HepG2 (cell line): ENCODE measurements around the gene MED20. TPM values are rescaled to one million over a fixed set of nuclear protein-coding genes. Genes with fewer than 3 reads are reported as not detected.

Experiments used
- BRD4 ChIP-seq: sonication (generic); formaldehyde crosslinking; IDR thresholded peaks from 2 replicates; pipeline ENCODE4 v1.4.0; 2020; ENCODE audit warnings: missing genetic modification reagents
- MIXL1 ChIP-seq: IDR thresholded peaks from 2 replicates; pipeline ENCODE4 v1.6.1; 2016
- NFYB ChIP-seq: sonication (generic); formaldehyde crosslinking; IDR thresholded peaks from 2 replicates; pipeline ENCODE4 v1.4.0; 2020; ENCODE audit warnings: missing genetic modification reagents
- PHF20 ChIP-seq: sonication (generic); formaldehyde crosslinking; IDR thresholded peaks from 2 replicates; pipeline ENCODE4 v1.5.0; 2020; ENCODE audit warnings: mild to moderate bottlenecking, missing genetic modification reagents
- PHF8 ChIP-seq: sonication (generic); formaldehyde crosslinking; IDR thresholded peaks from 2 replicates; pipeline ENCODE4 v1.5.0; 2020; ENCODE audit warnings: missing genetic modification reagents
- PITX1 ChIP-seq: sonication (generic); formaldehyde crosslinking; IDR thresholded peaks from 2 replicates; pipeline ENCODE4 v1.5.1; 2020; ENCODE audit warnings: mild to moderate bottlenecking, missing genetic modification reagents
- PRMT3 ChIP-seq: sonication (generic); formaldehyde crosslinking; IDR thresholded peaks from 2 replicates; pipeline ENCODE4 v1.8.1; 2022; ENCODE audit warnings: low read depth, mild to moderate bottlenecking, moderate library complexity, missing genetic modification reagents, borderline replicate concordance
- SP140L ChIP-seq: sonication (generic); formaldehyde crosslinking; IDR thresholded peaks from 2 replicates; pipeline ENCODE4 v1.4.0; 2020; ENCODE audit warnings: missing genetic modification reagents, borderline replicate concordance
- ZFY ChIP-seq: sonication (generic); formaldehyde crosslinking; IDR thresholded peaks from 2 replicates; pipeline ENCODE4 v1.4.0; 2020; ENCODE audit warnings: missing genetic modification reagents
- ZNF780A ChIP-seq: sonication (generic); formaldehyde crosslinking; IDR thresholded peaks from 2 replicates; pipeline ENCODE4 v1.8.0; 2022; ENCODE audit warnings: mild to moderate bottlenecking, missing genetic modification reagents, moderate library complexity
- ZNF841 ChIP-seq: sonication (generic); formaldehyde crosslinking; IDR thresholded peaks from 2 replicates; pipeline ENCODE4 v1.8.1; 2023; ENCODE audit warnings: missing genetic modification reagents, borderline replicate concordance
- polyA plus RNA-seq, 8 experiments: library from polyadenylated mRNA; depleted of rRNA in 3 of 8; stranded (reverse) in 7 of 8; unstranded in 1 of 8; fragments of >200 nt; fragmentation: Illumina TruSeq in 4 of 8; extraction: Trizol in 4 of 8; gene quantifications; 2 replicates each; pipeline versions ENCODE4 v1.2.1 to v1.2.3, GENCODE V29; 2011 to 2016; ENCODE audit warnings: low read depth in 4 of 8, missing spikeins in 1 of 8, mixed read lengths in 1 of 8; ENCODE audit not compliant: insufficient read depth in 1 of 8
- total RNA-seq, 5 experiments: library from RNA; depleted of rRNA; stranded (reverse); fragments of >200 nt; fragmentation: Illumina TruSeq; extraction: Trizol; gene quantifications; 2 replicates each; pipeline ENCODE4 v1.2.3, GENCODE V29; 2016; ENCODE audit warnings: low read depth in 1 of 5
- TF ChIP-seq, protein P1 (sequence below): sonication (generic); formaldehyde crosslinking; IDR thresholded peaks from 2 replicates; pipeline ENCODE4 v1.4.0; 2020; ENCODE audit warnings: mild to moderate bottlenecking, missing genetic modification reagents
- TF ChIP-seq, protein P2 (sequence below): sonication (generic); formaldehyde crosslinking; IDR thresholded peaks from 2 replicates; pipeline ENCODE4 v1.5.0; 2020; ENCODE audit warnings: missing genetic modification reagents
- TF ChIP-seq, protein P3 (sequence below): sonication (generic); formaldehyde crosslinking; IDR thresholded peaks from 2 replicates; pipeline ENCODE4 v1.4.0; 2020; ENCODE audit warnings: missing genetic modification reagents
- TF ChIP-seq, protein P4 (sequence below): sonication (generic); formaldehyde crosslinking; IDR thresholded peaks from 2 replicates; pipeline ENCODE4 v1.5.1; 2020; ENCODE audit warnings: mild to moderate bottlenecking, missing genetic modification reagents, moderate library complexity
- TF ChIP-seq, protein P5 (sequence below): sonication (generic); formaldehyde crosslinking; IDR thresholded peaks from 2 replicates; pipeline ENCODE4 v1.4.0; 2020; ENCODE audit warnings: mild to moderate bottlenecking, low read depth, missing genetic modification reagents

The MED20 gene
- total and polyA plus RNA-seq, 2 of the 13 experiments (the other 11 are each of a cell fraction or from before 2014, with no cell fraction given) = 28.1 to 41.1 TPM

DNA sequence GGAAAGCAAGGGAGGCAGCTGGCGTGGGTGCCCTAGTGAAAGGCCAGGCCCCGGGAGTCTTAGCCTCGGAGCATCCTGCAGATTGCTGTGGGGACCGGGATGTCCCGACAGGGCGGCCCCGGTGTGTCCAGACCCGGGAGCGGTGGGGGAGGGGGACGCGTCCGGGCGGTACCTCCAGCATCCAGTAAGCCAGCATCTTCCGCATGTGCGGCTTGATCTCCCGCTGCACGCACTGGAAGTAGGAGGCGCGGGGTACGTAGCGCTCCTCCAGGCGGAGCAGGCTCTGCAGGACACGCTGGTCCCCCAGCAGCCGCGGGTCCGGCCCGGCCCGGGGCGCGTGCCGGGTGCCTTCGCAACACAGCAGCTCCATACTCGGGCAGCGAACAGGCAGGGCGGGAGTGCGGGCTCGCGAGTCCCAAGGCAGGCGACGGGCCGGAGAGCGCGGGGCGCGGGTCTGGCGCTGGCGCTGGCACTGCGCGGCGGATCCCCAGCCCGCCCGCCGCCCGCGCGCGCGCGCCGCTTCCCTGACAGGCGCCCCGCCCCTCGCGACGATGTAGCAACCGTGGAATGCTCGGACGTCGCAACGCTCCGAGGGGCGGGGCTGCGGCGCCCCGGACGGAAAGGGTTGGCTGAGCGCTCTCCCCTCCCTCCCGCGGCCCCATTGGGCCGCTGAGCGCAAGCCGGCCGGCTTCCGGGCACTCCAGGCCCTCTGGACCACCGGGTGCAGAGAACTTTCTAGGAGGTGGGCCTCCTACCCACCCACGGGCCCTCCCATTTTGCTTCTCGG, 20.5 kb upstream of the MED20 start, which contains the start of gene CCND3 (continued):
- TF ChIP-seq, protein P1, sequence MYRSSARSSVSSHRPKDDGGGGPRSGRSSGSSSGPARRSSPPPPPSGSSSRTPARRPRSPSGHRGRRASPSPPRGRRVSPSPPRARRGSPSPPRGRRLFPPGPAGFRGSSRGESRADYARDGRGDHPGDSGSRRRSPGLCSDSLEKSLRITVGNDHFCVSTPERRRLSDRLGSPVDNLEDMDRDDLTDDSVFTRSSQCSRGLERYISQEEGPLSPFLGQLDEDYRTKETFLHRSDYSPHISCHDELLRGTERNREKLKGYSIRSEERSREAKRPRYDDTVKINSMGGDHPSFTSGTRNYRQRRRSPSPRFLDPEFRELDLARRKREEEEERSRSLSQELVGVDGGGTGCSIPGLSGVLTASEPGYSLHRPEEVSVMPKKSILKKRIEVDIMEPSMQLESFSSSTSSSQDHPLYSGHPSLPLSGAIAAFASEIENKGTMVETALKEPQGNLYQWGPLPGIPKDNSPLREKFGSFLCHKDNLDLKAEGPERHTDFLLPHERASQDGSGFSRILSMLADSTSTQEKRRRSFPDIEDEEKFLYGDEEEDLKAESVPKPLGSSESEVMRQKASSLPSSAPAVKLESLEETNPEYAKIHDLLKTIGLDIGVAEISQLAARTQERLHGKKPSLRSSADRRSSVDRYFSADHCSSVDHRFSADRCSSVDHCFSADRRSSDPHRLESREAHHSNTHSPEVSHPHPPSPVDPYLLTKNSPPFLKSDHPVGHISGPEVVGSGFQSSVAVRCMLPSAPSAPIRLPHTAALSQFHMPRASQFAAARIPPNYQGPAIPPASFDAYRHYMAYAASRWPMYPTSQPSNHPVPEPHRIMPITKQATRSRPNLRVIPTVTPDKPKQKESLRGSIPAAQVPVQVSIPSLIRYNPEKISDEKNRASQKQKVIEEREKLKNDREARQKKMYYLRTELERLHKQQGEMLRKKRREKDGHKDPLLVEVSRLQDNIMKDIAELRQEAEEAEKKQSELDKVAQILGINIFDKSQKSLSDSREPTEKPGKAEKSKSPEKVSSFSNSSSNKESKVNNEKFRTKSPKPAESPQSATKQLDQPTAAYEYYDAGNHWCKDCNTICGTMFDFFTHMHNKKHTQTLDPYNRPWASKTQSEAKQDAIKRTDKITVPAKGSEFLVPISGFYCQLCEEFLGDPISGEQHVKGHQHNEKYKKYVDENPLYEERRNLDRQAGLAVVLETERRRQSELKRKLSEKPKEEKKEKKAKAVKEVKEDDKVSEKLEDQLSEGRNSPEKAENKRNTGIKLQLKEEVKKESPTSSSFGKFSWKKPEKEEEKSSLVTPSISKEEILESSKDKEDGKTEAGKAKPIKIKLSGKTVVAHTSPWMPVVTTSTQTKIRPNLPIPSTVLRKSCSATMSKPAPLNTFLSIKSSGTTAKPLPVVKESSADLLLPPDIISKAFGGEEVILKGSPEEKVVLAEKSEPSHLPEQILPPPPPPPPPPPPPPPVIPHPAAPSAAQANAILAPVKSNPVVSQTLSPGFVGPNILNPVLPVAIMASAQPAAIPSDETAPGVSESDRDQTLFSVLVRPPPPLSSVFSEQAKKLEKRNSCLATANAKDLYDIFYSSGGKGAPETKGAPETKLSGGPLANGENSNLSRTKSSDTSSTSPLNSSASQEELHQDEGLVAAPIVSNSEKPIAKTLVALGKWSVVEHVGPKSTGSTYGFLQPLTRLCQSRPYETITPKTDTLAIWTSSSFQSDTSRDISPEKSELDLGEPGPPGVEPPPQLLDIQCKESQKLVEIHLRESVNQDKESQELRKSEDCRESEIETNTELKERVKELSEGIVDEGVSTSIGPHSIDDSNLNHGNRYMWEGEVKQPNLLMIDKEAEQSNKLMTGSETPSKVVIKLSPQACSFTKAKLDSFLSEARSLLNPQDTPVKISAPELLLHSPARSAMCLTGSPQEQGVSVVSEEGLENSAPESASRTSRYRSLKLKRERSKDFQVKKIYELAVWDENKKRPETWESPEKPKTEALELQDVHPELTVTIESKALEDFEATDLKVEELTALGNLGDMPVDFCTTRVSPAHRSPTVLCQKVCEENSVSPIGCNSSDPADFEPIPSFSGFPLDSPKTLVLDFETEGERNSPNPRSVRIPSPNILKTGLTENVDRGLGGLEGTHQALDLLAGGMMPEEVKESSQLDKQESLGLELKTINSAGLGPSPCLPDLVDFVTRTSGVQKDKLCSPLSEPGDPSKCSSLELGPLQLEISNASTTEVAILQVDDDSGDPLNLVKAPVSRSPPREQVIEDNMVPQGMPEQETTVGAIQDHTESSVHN (CRISPR knock-in tag) = no peak
- peak; percentile 69; the same call in 1 of the 2 replicates for TF ChIP-seq BRD4 (CRISPR knock-in tag)
- TF ChIP-seq NFYB = peak; percentile 71
- peak; percentile 60; the same call in 1 of the 2 replicates for TF ChIP-seq ZNF780A
- TF ChIP-seq, protein P2, sequence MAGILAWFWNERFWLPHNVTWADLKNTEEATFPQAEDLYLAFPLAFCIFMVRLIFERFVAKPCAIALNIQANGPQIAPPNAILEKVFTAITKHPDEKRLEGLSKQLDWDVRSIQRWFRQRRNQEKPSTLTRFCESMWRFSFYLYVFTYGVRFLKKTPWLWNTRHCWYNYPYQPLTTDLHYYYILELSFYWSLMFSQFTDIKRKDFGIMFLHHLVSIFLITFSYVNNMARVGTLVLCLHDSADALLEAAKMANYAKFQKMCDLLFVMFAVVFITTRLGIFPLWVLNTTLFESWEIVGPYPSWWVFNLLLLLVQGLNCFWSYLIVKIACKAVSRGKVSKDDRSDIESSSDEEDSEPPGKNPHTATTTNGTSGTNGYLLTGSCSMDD (CRISPR knock-in tag) = 0 out of 2 replicates have a peak, but pooled peaks have one; percentile 52
- TF ChIP-seq, protein P3, sequence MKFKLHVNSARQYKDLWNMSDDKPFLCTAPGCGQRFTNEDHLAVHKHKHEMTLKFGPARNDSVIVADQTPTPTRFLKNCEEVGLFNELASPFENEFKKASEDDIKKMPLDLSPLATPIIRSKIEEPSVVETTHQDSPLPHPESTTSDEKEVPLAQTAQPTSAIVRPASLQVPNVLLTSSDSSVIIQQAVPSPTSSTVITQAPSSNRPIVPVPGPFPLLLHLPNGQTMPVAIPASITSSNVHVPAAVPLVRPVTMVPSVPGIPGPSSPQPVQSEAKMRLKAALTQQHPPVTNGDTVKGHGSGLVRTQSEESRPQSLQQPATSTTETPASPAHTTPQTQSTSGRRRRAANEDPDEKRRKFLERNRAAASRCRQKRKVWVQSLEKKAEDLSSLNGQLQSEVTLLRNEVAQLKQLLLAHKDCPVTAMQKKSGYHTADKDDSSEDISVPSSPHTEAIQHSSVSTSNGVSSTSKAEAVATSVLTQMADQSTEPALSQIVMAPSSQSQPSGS (CRISPR knock-in tag) = peak; percentile 29
- TF ChIP-seq PRMT3 (CRISPR knock-in tag) = peak; percentile 79; the same call in 1 of the 2 replicates
- TF ChIP-seq, protein P4, sequence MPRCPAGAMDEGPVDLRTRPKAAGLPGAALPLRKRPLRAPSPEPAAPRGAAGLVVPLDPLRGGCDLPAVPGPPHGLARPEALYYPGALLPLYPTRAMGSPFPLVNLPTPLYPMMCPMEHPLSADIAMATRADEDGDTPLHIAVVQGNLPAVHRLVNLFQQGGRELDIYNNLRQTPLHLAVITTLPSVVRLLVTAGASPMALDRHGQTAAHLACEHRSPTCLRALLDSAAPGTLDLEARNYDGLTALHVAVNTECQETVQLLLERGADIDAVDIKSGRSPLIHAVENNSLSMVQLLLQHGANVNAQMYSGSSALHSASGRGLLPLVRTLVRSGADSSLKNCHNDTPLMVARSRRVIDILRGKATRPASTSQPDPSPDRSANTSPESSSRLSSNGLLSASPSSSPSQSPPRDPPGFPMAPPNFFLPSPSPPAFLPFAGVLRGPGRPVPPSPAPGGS (CRISPR knock-in tag) = no peak; the same call in 1 of the 2 replicates
- TF ChIP-seq ZNF841 = no peak; the same call in 1 of the 2 replicates
- no peak for TF ChIP-seq MIXL1 (CRISPR knock-in tag)
- TF ChIP-seq PHF8 (CRISPR knock-in tag) = peak; percentile 61
- TF ChIP-seq, protein P5, sequence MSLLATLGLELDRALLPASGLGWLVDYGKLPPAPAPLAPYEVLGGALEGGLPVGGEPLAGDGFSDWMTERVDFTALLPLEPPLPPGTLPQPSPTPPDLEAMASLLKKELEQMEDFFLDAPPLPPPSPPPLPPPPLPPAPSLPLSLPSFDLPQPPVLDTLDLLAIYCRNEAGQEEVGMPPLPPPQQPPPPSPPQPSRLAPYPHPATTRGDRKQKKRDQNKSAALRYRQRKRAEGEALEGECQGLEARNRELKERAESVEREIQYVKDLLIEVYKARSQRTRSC (CRISPR knock-in tag) = peak; percentile 62; the same call in 1 of the 2 replicates
- TF ChIP-seq SP140L (CRISPR knock-in tag) = no peak
- 0 out of 2 replicates have a peak, but pooled peaks have one; percentile 21 for TF ChIP-seq PITX1
- peak; percentile 50; the same call in 1 of the 2 replicates for TF ChIP-seq PHF20
- peak; percentile 74 for TF ChIP-seq ZFY (CRISPR knock-in tag)
